UCSD-AML1 (cell line): Measurements from ENCODE around the gene TRMT61A.

ENCODE experiments used
- DNase-seq: peaks from one replicate; lab custom pipeline; 2025; ENCODE audit not compliant: unreplicated experiment; lab: John Stamatoyannopoulos, UW

TRMT61A gene

DNA sequence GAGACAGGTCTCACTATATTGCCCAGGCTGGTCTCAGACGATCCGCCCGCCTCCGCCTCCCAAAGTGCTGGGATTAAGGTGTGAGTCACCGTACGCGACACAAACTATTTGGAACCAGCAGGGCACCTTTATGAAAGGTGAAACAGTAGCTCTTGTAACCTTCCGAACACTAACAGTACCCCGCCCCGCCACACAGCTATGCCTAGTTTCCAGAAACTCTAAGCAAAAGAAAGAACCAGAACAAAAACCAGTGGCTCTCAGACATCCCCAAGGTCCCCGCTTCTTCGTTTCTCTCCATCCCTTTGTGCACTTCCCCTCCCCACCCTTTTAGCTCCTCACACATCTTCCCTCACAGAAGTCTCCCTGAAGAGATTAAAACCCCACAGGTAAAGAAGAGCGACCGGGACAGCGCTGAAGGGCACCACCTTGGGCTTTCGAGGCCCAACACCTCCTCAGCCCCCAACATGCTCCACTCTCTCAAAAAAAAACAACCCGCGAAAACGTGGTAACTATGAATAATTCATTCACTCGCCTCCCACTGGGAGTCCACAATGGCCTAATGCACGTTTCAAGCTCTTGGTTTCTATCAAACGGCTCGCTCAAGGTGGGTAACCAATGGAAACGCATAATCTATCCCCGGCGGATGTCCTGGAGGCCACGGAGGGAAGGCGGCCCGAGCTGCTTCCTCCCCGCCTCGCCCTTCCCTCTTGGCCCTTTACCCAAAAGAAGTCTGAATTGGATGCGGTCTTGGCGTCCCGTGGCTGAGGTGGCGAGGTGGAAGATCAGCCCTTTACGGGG, 32.6 kb downstream of the TRMT61A start:
- DNase-seq, result peak; percentile 76

DNA sequence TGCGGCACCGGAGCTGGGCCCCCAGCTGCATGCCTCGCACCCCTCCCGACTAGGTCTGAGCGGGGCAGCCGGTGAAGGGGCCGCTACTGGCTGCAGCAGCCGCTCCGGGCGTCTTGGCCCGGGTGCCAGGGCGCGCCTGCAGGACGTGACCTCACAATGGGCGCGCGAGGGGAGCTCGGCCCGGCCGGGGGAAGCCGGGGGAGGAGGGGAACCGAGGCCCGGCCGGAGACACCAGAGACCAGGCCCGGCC, 33.1 kb downstream of the TRMT61A start:
- no peak for DNase-seq

DNA sequence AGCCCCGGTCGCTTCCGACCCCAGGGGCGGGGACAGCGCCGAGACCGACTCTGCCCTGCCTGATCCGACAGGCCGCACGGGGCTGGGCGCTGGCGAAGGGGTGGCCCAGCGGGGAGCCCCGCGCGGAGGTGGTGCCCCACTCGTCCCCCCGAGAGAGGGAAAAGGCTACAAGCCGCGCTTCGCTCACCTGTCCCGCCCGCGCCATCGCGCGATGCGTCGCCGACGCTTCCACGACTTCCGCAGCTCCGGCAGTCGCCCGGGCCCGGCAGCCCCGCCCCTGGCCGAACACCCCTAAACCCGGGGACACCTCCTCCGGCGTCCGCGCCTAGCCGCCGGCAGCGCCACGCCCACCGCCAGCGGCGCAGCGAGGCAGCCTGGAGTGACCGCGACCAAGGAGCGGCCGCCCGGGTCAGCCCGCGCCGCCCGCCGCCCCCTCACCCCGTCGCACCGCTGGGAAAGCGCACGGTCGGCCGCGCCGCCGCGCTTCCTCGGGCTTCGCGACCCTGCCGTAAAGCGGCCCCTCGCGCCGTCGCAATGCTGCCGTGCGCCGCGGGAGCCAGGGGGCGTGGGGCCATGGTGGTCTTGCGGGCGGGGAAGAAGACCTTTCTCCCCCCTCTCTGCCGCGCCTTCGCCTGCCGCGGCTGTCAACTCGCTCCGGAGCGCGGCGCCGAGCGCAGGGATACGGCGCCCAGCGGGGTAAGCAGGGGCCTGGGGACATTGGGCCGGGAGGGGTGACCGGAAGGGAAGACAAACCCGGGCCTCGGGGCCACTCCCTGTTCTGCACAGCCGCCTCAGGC, 33.6 kb downstream of the TRMT61A start, which contains the start of the genes BAG5 and COA8:
BAG5 (minus strand) TSS at position 229 of the 797 bp plus-strand sequence. CDS start 1,493 bp downstream, outside the sequence.
COA8 (plus strand) TSS at position 532 of the 797 bp plus-strand sequence; CDS start at position 574, 42 bp downstream.
- DNase-seq, result peak; percentile 91

DNA sequence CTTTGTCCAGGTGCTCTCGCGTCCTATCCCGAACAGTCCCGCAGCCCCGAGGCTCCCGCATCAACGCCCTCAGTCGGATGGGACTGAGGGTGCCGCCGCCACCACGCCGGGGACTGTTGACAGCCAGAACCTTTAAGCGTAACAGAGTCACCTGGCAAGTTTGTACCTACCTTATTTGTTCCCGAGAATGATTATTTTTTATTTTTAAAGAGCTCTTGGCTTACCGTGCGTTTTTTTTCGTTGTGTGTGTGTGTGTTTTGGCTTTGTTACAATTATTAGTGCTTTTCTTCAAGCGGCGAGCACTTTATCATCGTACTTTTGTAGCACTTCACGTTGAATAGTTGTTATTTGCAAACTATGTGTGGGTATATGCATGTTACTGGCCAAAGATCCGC, 34.2 kb downstream of the TRMT61A start:
- no peak for DNase-seq

DNA sequence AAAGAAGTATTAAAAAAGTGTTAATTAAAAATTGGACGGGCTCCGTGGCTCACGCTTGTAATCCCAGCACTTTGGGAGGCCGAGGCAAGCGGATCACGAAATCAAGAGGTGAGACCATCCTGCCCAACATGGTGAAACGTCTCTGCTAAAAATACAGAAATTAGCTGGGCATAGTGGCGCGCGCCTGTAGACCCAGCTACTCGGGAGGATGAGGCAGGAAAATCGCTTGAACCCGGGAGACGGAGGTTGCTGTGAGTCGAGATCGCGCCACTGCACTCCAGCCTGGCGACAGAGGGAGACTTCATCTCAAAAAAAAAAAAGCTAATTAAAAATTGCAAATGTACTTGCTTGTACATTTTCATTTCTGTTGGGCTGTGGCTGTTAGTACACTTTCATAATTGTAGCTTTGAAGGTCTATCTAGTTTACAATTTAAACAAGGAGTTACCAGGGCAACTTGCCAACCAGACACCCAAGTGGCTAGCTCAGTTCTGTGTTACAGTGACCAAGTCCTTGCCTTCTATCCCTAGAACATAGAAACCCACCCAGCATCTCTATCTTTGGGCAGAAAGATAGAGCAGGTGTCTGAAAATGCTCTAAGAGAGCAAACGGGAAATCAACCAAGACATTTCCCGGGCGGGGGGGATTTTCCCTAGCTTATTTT, 35.0 kb downstream of the TRMT61A start:
- DNase-seq, result no peak

DNA sequence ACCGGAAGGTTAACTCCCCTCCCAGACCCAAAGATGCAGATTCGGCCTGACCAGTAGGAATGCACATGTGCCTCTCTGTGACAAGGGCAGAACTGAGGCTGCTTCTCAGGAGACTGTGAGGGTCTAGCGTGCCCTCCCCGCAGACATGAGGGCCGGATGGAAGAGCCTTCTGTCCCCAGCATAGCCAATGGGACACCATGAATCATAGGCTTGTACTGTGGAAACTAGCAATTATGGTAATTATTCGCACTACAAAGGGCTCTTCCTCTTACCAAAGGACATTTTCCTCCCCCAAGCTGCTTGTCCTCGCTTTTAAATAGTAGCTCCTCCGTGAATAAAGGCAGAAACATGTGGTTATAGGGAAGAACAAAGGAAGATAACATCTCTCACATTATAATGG, 40.0 kb downstream of the TRMT61A start:
- no peak for DNase-seq

DNA sequence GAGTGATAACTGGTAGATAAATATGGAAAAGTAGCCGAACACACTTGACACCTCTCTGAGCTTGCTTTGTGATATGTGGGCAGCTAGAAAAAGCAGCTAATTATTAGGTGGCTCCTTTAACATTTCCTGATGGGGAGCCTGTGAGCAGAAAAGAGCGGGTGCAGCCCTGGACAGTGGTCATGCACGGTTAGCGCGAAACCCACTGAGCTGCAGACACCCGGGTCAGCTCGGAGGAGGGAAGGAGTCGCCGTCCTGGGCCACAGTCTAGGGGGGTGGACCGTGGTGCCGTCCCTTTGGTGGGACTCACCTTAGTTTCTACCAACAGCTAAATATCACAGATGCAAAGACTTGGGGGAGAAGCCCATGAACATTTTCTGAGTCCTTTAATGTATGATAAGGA, 40.4 kb downstream of the TRMT61A start:
- no peak for DNase-seq

DNA sequence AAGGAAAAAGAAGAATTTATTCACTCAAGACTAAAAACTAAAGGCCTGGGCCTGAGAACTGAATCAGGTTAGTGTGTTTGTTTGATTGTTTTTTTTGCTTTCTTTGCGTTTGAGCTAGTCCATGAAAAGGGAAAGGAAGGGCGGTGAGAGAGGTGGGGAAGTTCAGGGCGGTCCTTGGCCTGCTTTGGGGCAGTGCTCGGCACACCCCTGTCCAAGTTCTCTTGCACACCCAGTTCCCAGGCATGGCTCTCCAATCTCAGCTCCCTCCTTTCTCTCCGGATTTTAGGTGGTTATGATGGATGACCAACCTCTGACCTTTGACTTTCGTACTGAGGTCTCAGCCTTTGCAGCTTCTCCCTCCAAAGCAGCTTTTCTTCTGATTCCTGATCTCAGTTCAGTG, 45.1 kb downstream of the TRMT61A start:
- no peak for DNase-seq

DNA sequence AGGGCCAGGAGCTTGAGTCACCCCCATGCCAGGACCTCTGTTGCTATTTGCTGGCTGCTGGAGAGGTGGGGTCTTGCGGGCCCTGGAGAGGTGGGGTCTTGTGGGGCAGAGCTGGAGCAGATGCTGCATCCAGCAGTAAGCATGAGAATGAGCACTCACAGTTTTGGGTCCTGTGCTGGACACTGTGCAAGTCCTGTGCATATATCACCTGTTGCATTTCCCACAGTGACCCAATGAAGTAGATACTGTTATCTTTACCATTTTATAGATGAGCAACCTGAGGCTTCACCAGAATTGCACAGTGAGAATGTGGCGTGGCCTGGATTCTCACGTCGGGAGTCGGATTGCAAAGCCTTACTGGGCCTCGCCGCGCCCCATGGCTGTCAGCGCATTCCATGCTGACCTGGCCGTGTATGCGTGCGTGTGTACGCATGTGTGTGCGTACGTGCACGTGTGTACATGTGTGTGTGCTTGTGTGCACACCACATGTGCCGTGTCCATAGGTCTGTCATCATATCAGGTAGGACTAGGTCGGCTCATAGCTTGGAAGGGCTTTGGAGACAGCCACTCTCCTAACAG, 45.8 kb downstream of the TRMT61A start:
- DNase-seq, result no peak

DNA sequence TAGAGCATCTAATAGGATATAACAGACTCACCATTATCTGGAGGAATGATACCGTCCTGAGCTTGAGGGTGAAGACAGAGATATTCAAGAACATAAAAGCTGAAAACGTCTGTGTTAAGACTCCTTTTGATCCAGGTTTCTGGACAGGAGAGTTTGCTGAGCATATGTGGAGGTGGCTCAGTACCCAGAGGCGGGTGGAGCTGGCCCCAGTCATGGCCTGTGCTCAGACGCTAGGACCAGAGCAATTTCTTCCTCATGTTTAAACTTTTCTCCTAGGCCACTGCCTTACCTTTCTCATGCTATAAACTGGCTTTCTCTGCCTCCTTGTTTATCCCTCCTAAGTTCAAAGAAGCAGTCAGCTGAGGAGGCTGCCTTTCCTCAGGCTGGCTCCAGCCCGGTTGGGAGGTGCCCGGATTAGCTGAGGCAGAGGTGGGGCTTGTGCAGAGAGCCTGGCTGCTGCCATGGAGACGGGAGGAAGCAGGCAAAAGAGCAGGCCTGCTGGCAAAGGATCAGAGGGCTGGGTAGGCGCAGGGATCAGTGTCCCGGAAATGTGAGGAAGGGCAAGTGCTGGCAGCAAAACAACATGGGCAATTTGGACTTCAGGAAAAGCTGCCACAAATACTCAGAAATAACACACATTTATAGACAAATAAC, 47.5 kb downstream of the TRMT61A start:
- no peak for DNase-seq

DNA sequence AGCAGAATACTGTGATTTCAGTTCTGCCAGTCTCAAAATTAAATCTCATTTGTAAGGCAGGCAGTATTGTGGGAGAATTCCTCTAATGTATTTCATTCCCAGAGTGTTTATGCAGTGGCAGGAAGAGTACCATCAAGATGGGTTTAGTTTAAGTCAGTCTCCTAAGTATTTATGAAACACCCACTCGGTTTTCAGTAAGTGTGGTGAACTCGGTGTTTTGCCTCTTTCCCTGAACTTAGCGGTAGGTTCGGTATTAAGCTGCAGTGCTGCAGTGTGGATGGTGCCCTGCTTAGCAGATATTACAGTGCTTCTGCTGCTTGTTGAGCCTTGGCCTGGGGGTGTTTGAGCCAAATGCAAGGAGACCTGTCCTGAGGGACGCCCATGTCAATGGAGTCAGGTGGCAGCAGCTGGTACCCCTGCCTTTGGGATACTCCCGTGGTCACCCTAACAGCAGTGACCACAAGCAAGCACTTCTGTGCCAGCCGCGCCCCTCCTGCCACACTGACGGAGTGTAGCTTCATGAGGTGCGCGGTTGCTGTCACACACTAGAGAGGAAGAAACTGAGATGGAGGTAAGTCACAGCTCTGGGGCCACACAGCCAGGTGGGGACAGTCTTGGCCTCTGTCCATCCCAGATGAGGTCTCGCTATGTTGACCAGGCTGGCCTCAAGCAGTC, 49.5 kb downstream of the TRMT61A start:
- no peak for DNase-seq

DNA sequence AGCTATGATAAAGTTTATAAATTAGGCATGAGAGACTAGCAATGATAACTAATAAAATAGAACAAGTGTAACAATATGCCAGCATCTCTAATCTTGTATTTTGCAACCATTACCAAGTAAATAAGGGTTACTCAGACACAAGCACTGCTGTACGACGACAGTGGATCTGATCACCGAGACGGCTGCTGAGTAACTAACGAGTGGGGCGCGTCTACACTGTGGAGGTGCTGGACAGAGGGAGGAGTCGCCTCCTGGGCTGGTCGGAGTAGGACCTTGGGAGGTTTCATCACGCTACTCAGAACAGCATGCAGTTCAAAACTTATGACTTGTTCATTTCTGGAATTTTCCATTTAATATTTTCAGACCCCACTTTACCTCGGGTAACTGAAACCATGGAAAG, 52.2 kb downstream of the TRMT61A start:
- no peak for DNase-seq

DNA sequence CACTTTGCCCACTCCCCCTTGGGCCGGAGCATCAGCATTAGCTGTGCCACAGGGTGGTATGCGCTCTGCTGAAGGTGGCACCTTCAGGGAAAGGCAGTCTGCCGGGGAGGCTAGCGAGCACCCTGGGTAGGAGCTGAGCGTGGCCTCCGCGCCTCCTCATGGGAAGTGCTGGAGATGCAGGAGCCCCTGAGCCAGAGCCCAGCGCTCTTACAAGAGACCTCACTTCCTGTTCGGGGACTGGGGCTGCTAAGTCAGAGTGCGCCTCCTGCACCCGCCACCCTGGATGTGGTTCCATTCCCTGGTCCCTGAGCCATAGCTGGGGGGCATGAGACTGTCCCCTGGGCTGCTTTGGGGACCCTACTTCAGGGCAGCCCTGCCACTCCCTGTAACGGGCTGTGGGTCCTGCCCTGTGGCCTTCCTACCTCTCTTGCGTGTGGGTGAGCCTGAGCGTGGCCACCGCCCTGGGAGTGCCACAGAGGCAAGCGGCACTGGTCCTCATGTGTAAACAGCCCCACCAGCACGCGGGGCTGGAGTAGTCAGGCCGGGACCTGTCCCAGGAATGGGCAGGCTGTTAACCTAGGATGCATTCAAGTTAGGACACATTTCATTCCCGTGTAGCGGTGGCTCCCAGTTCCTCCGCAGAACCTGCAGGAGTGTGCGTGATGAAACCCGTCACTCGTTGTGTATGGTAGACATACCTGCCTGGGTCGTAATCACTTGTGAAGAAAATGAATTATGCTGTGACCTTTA, 53.1 kb downstream of the TRMT61A start:
- no peak for DNase-seq

DNA sequence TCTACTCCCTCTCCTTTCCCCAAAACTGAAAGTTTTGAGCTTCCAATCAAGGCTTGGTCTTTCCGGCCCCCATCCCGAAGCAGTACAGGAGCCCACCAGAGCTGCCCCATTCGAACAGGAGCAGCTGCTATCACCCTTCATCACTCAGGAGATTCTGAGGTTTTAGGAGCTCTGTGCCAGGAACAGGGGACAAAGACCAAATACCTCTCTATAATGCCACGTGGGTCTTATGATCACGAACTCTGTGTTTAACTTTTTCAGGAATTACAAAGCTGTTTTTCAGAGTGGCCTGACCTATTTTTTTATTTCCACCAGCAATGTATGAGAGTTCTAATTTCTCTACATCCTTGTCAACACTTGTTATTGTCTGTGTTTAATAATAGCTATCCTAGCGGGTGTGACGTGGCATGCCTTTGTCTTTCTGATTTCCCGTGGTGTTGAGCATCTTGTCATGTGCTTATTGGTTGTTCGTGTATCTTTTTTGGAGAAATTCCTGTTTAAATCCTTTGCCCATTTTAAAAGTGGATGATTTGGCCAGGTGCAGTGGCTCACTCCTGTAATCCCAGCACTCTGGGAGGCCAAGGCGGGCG, 55.4 kb downstream of the TRMT61A start:
- no peak for DNase-seq
